GM12878 (cell line): Measurements from ENCODE around the gene DNMT1. TPM values are rescaled to one million over a fixed set of nuclear protein-coding genes. Genes with fewer than 3 reads are reported as not detected.

ENCODE experiments used
- CBFB ChIP-seq: IDR thresholded peaks from 2 replicates; pipeline ENCODE4 v1.6.1; 2016; ENCODE audit warnings: antibody characterized with exemption, low read depth
- CEBPB ChIP-seq, 2 experiments: fragments of 150-350 bp in 1 of 2; IDR thresholded peaks; 2 replicates each; pipeline ENCODE4 v1.6.1; 2012 to 2014; ENCODE audit warnings: low read depth in 2 of 2, low read length in 2 of 2, borderline replicate concordance in 1 of 2, inconsistent platforms in 1 of 2
- FOS ChIP-seq: IDR thresholded peaks from 3 replicates; pipeline ENCODE4 v1.6.1; 2011; ENCODE audit warnings: borderline replicate concordance; ENCODE audit not compliant: insufficient read length; ENCODE audit errors: extremely low read depth
- GATAD2B ChIP-seq: fragments of 450-650 bp; conservative IDR thresholded peaks from 2 replicates; pipeline ENCODE4 v1.6.1; 2017; ENCODE audit warnings: low read depth, mild to moderate bottlenecking, moderate library complexity
- HDGF ChIP-seq: fragments of 450-650 bp; IDR thresholded peaks from 2 replicates; pipeline ENCODE4 v1.6.1; 2016; ENCODE audit warnings: antibody characterized with exemption
- IRF5 ChIP-seq: fragments of 450-650 bp; IDR thresholded peaks from 2 replicates; pipeline ENCODE4 v1.6.1; 2017; ENCODE audit warnings: borderline replicate concordance
- MAX ChIP-seq: IDR thresholded peaks from 2 replicates; pipeline ENCODE4 v1.6.1; 2012; ENCODE audit warnings: low read depth, low read length, improper control_type of control experiment
- NRF1 ChIP-seq: conservative IDR thresholded peaks from 2 replicates; pipeline ENCODE4 v1.6.1; 2011; ENCODE audit warnings: mild to moderate bottlenecking, low read depth, low read length, improper control_type of control experiment
- RAD51 ChIP-seq: fragments of 450-650 bp; IDR thresholded peaks from 2 replicates; pipeline ENCODE4 v1.6.1; 2016; ENCODE audit warnings: moderate library complexity, mild to moderate bottlenecking, inconsistent platforms
- RCOR1 ChIP-seq: conservative IDR thresholded peaks from 2 replicates; pipeline ENCODE4 v1.6.1; 2012; ENCODE audit warnings: low read depth, low read length, improper control_type of control experiment
- SMC3 ChIP-seq: IDR thresholded peaks from 2 replicates; pipeline ENCODE4 v1.6.1; 2011; ENCODE audit warnings: low read length, improper control_type of control experiment, borderline replicate concordance
- SUPT20H ChIP-seq: IDR thresholded peaks from 2 replicates; pipeline ENCODE4 v1.6.1; 2011; ENCODE audit warnings: low read depth, mild to moderate bottlenecking, low read length, moderate library complexity, borderline replicate concordance; ENCODE audit not compliant: control insufficient read depth
- polyA plus RNA-seq, 11 experiments: library from polyadenylated mRNA; depleted of rRNA in 4 of 11; unstranded in 6 of 11; stranded (reverse) in 5 of 11; fragments of >200 nt; fragmentation: Nextera tagmentation in 4 of 11; fragmentation: Illumina TruSeq in 1 of 11; extraction: Ambion mirVana in 4 of 11; extraction: Trizol in 1 of 11; gene quantifications; 1 replicate in 1 of 11; 2 replicates in 10 of 11; pipeline versions ENCODE4 v1.2.1 to v1.2.3, GENCODE V29; 2011 to 2016; ENCODE audit warnings: inconsistent platforms in 2 of 11, missing spikeins in 2 of 11, low read depth in 1 of 11
- total RNA-seq, 4 experiments: library from RNA; depleted of rRNA in 3 of 4; stranded (reverse); fragments of >200 nt in 3 of 4; fragmentation: Illumina TruSeq in 1 of 4; extraction: Trizol in 1 of 4; gene quantifications; 2 replicates each; pipeline versions ENCODE4 v1.2.1 to v1.2.3, GENCODE V29; 2013 to 2021

DNMT1 gene
- total and polyA plus RNA-seq, 10 of the 15 experiments (the other 5 are each of a cell fraction or from before 2014, with no cell fraction given): 70.0 to 290 (median 133) TPM

- 0 out of 2 replicates have a peak, but pooled peaks have one; percentile 38 for TF ChIP-seq RCOR1
- 0 out of 2 replicates have a peak, but pooled peaks have one; percentile 1 for TF ChIP-seq SMC3
- no peak for TF ChIP-seq IRF5
- TF ChIP-seq NRF1: 0 out of 2 replicates have a peak, but pooled peaks have one; percentile 19
- no peak for TF ChIP-seq CEBPB (IDR thresholded peaks at IDR 0.05; ENCODE audit: borderline replicate concordance in 1 of 2, low read depth in 2 of 2, low read length in 2 of 2)
- no peak for TF ChIP-seq HDGF
- no peak for TF ChIP-seq RAD51
- no peak for TF ChIP-seq CBFB
- peak; percentile 83 for TF ChIP-seq GATAD2B
- TF ChIP-seq SUPT20H: no peak
- peak; percentile 51 for TF ChIP-seq MAX
- no peak for TF ChIP-seq FOS
- TF ChIP-seq, all 136 proteins: peak for 26
Measured at GRCh38 chr19:10085641-10086590, 108.8 kb downstream of the DNMT1 start, which contains the start of gene SHFL (continued).
